Endothelial cell (in vitro differentiated cells): ENCODE measurements around the gene CCSER1. TPM values are rescaled to one million over a fixed set of nuclear protein-coding genes. Genes with fewer than 3 reads are reported as not detected.

ENCODE experiments used
- DNase-seq: peaks from one replicate; pipeline ENCODE4 v3.0.0; 2021; ENCODE audit warnings: low spot score
- H3K27ac Mint-ChIP-seq: one replicate; pipeline ENCODE4 v1.8.0; 2021; ENCODE audit warnings: mixed read lengths, inconsistent platforms; ENCODE audit not compliant: unreplicated experiment
- H3K27me3 Mint-ChIP-seq: one replicate; pipeline ENCODE4 v1.8.0; 2021; ENCODE audit warnings: mild to moderate bottlenecking, moderate library complexity, mixed read lengths, inconsistent platforms; ENCODE audit not compliant: unreplicated experiment
- H3K36me3 Mint-ChIP-seq: one replicate; pipeline ENCODE4 v1.8.0; 2021; ENCODE audit warnings: mild to moderate bottlenecking, low read depth, mixed read lengths, inconsistent platforms; ENCODE audit not compliant: unreplicated experiment
- H3K4me1 Mint-ChIP-seq: one replicate; pipeline ENCODE4 v1.8.0; 2021; ENCODE audit warnings: mild to moderate bottlenecking, mixed read lengths, inconsistent platforms; ENCODE audit not compliant: unreplicated experiment
- H3K4me3 Mint-ChIP-seq: one replicate; pipeline ENCODE4 v1.8.0; 2021; ENCODE audit warnings: mild to moderate bottlenecking, mixed read lengths, inconsistent platforms; ENCODE audit not compliant: unreplicated experiment
- H3K9me3 Mint-ChIP-seq: one replicate; pipeline ENCODE4 v1.8.0; 2021; ENCODE audit warnings: mixed read lengths, inconsistent platforms; ENCODE audit not compliant: unreplicated experiment
- total RNA-seq: library from RNA; stranded (reverse); fragmentation: NEBNext Ultra II Directional; extraction: Animal tissue kit (Norgen Biotek cat#: 25700); gene quantifications from one replicate; pipeline ENCODE4 v1.2.1, GENCODE V29; 2021; ENCODE audit not compliant: unreplicated experiment
- TF ChIP-seq, protein P1 (sequence below): fragments of 200-600 bp; sonication (generic); IDR thresholded peaks from one replicate; pipeline ENCODE4 v1.5.0; 2021; ENCODE audit warnings: antibody characterized with exemption; ENCODE audit not compliant: unreplicated experiment

CCSER1 gene
- total RNA-seq, 1 donor from 2014 or later: 3.0 TPM

- Mint-ChIP-seq H3K4me3 (no peak overlapping the region), H3K36me3 (no peaks in the 10 kb centered on the region), H3K27ac (no peak overlapping the region), H3K4me1 (no peaks in the 10 kb centered on the region), H3K27me3 (no peaks in the 10 kb centered on the region), H3K9me3 (no peaks in the 10 kb centered on the region)
- no peak for DNase-seq
- TF ChIP-seq, protein P1, sequence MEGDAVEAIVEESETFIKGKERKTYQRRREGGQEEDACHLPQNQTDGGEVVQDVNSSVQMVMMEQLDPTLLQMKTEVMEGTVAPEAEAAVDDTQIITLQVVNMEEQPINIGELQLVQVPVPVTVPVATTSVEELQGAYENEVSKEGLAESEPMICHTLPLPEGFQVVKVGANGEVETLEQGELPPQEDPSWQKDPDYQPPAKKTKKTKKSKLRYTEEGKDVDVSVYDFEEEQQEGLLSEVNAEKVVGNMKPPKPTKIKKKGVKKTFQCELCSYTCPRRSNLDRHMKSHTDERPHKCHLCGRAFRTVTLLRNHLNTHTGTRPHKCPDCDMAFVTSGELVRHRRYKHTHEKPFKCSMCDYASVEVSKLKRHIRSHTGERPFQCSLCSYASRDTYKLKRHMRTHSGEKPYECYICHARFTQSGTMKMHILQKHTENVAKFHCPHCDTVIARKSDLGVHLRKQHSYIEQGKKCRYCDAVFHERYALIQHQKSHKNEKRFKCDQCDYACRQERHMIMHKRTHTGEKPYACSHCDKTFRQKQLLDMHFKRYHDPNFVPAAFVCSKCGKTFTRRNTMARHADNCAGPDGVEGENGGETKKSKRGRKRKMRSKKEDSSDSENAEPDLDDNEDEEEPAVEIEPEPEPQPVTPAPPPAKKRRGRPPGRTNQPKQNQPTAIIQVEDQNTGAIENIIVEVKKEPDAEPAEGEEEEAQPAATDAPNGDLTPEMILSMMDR: no peak
Observed at GRCh38 chr4:91422011-91422410, 1294.8 kb downstream of the CCSER1 start.

DNA sequence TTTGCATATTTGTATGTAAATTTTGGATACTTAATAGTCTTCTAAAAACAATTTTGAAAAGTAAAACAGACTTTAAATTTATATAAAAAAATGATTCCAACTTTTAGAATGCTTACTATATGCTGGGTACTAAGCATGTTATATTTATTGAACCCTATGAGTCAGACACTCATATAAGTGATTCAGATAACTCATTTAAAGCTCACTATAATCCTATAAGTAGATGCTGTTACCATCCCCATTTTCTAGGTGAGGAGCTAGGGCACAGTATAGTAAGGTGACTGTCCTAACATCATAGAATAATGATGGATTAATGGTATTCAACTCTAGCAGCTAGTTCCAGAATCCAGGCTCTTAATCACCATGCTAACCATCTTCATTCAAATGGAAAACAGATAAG, 1299.5 kb downstream of the CCSER1 start:
- TF ChIP-seq, protein P1: no peak

DNA sequence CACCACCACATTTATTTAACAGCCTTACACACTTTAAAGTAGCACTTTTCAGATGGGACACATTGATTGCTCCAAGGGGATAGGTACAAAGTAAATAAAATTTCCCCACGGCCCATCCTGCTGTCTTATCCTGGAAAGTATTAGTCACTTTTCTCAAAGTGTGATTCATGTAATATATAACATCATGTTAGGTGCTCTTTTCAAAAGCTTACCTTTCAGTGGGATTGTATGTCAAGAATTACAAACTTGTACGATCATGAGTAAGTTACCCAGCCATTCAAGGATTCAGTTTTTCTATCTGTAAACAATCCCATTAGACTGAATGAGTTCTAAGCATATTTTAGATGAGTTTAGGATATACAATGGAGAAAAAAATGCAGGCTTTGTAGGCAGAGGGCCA, 1300.0 kb downstream of the CCSER1 start:
- H3K4me3 Mint-ChIP-seq: no peak overlapping the region
- TF ChIP-seq, protein P1: no peak
- H3K27ac Mint-ChIP-seq: no peak overlapping the region
- no peaks in the 10 kb centered on the region for H3K9me3 Mint-ChIP-seq
- no peaks in the 10 kb centered on the region for H3K36me3 Mint-ChIP-seq
- H3K27me3 Mint-ChIP-seq: no peaks in the 10 kb centered on the region
- DNase-seq: no peak
- no peaks in the 10 kb centered on the region for H3K4me1 Mint-ChIP-seq

More for the DNA sequence above, 1299.5 kb downstream of the CCSER1 start:
- no peaks in the 10 kb centered on the region for H3K9me3 Mint-ChIP-seq
- no peak for DNase-seq
- no peak overlapping the region for H3K27ac Mint-ChIP-seq
- no peak overlapping the region for H3K4me3 Mint-ChIP-seq
- no peaks in the 10 kb centered on the region for H3K36me3 Mint-ChIP-seq
- no peaks in the 10 kb centered on the region for H3K4me1 Mint-ChIP-seq
- no peaks in the 10 kb centered on the region for H3K27me3 Mint-ChIP-seq

DNA sequence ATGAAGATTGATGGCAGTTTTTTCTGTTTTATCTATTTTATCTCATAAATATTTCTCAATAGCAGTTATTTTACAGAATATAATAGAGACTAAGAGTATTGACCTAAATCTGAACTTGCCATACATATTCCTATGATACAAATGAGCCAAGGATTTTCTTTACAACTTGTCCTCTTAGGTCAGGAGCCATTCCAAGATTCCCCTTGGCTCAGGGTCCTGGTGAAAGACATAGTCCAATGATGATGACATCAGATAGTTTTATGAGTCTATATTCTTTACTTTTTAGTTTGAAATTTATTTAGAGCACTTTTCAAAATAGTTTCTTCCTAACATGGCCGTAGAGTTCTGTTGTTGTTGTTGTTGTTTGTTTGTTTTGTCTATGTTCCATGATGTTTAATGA, 1307.4 kb downstream of the CCSER1 start:
- no peak overlapping the region for H3K4me3 Mint-ChIP-seq
- H3K36me3 Mint-ChIP-seq: no peaks in the 10 kb centered on the region
- H3K4me1 Mint-ChIP-seq: no peaks in the 10 kb centered on the region
- TF ChIP-seq, protein P1: no peak
- no peaks in the 10 kb centered on the region for H3K27me3 Mint-ChIP-seq
- no peaks in the 10 kb centered on the region for H3K9me3 Mint-ChIP-seq
- no peak for DNase-seq
- no peak overlapping the region for H3K27ac Mint-ChIP-seq

DNA sequence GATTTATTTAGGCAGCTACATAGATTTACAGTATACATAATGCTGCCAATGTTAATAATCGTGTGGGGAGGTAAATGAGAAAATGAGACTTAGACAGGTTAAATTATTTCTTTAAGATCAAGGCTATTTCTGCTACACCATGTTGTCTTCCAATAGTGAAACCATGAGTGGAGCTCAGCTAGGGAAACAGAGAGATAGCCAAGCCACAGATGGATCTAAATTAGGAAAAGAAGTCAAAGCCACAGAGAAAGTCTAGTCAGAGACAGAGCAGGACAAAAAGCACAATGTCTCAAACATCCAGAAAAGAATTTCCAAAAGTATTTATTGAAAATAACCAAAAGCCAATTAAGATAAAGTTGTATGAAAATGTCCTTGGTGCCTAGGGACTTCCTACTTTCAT, 1309.4 kb downstream of the CCSER1 start:
- no peaks in the 10 kb centered on the region for H3K27me3 Mint-ChIP-seq
- H3K4me1 Mint-ChIP-seq: no peaks in the 10 kb centered on the region
- H3K36me3 Mint-ChIP-seq: no peaks in the 10 kb centered on the region
- H3K4me3 Mint-ChIP-seq: no peak overlapping the region
- H3K9me3 Mint-ChIP-seq: no peaks in the 10 kb centered on the region
- DNase-seq: no peak
- H3K27ac Mint-ChIP-seq: no peak overlapping the region
- TF ChIP-seq, protein P1: no peak
